OCI-LY7 (cell line): Measurements from ENCODE around the gene RHO. TPM values are rescaled to one million over a fixed set of nuclear protein-coding genes. Genes with fewer than 3 reads are reported as not detected.

ENCODE experiments used
- BruUV-seq: library from RNA; stranded (reverse); fragments of 400-500 nt; replicated peaks from 2 replicates; lab custom pipeline; 2021; lab: Mats Ljungman, UMichigan
- CTCF ChIA-PET: fragments of 300-600 bp; sonication (Branson Sonifier 250); formaldehyde crosslinking; loops from one replicate; lab custom pipeline; 2022; ENCODE audit warnings: antibody characterized with exemption; ENCODE audit not compliant: unreplicated experiment; lab: Charles Lee
- POLR2A ChIA-PET: fragments of 300-600 bp; sonication (Branson Sonifier 250); formaldehyde crosslinking; loops from one replicate; lab custom pipeline; 2022; ENCODE audit warnings: antibody characterized with exemption; lab: Charles Lee
- DNase-seq: peaks from one replicate; pipeline ENCODE4 v3.0.0-alpha.2; 2015; ENCODE audit warnings: low spot score
- H2AFZ ChIP-seq: fragments of 200-600 bp; sonication (generic), shearing (Covaris generic); 2 replicates; pipeline ENCODE4 v1.6.1; 2014; ENCODE audit warnings: mild to moderate bottlenecking, antibody characterized with exemption, low read length, moderate library complexity
- H3K27ac ChIP-seq: fragments of 200-600 bp; sonication (generic); 2 replicates; pipeline ENCODE4 v1.5.1; 2014; ENCODE audit warnings: mixed run types, low read depth, mild to moderate bottlenecking, moderate library complexity, low read length, inconsistent platforms; ENCODE audit not compliant: poor library complexity, severe bottlenecking
- H3K36me3 ChIP-seq: fragments of 200-600 bp; sonication (generic); 2 replicates; pipeline ENCODE4 v1.6.1; 2014; ENCODE audit warnings: mild to moderate bottlenecking, antibody characterized with exemption, low read length, moderate library complexity, mixed read lengths; ENCODE audit not compliant: insufficient read depth
- H3K4me1 ChIP-seq: fragments of 200-600 bp; sonication (generic); 2 replicates; pipeline ENCODE4 v1.5.1; 2014; ENCODE audit warnings: mild to moderate bottlenecking, low read length; ENCODE audit not compliant: insufficient read depth, poor library complexity, severe bottlenecking
- H3K4me2 ChIP-seq: fragments of 200-600 bp; sonication (generic); 2 replicates; pipeline ENCODE4 v1.6.1; 2014; ENCODE audit warnings: mild to moderate bottlenecking, low read length
- H3K4me3 ChIP-seq: fragments of 200-600 bp; sonication (generic); 2 replicates; pipeline ENCODE4 v1.5.1; 2014; ENCODE audit warnings: mild to moderate bottlenecking, low read depth, low read length; ENCODE audit not compliant: poor library complexity, severe bottlenecking
- H3K79me2 ChIP-seq: fragments of 200-600 bp; sonication (generic); 2 replicates; pipeline ENCODE4 v1.6.1; 2016; ENCODE audit warnings: low read depth, mild to moderate bottlenecking, low read length, moderate library complexity, mixed read lengths; ENCODE audit not compliant: insufficient read depth
- H3K9me2 ChIP-seq: fragments of 200-600 bp; sonication (generic); 2 replicates; pipeline ENCODE4 v1.6.1; 2016; ENCODE audit warnings: mild to moderate bottlenecking, low read length, mixed read lengths; ENCODE audit not compliant: insufficient read depth
- H3K9me3 ChIP-seq: fragments of 200-600 bp; sonication (generic); 2 replicates; pipeline ENCODE4 v1.6.1; 2014; ENCODE audit warnings: mild to moderate bottlenecking, mixed run types, low read length, mixed read lengths
- H4K20me1 ChIP-seq: fragments of 200-600 bp; sonication (generic); 2 replicates; pipeline ENCODE4 v1.6.1; 2014; ENCODE audit warnings: mild to moderate bottlenecking, antibody characterized with exemption, low read length, moderate library complexity, mixed read lengths; ENCODE audit not compliant: insufficient read depth
- EZH2phosphoT487 ChIP-seq: fragments of 200-600 bp; sonication (generic); IDR thresholded peaks from 2 replicates; pipeline ENCODE4 v1.6.1; 2018; ENCODE audit warnings: low read depth, borderline replicate concordance, mild to moderate bottlenecking, mixed run types, antibody characterized with exemption, low read length, moderate library complexity, mixed read lengths
- intact Hi-C: fragments of 100-400 bp; cut with micrococcal nuclease; formaldehyde crosslinking; loops from one replicate; pipeline ENCODE4 v1.10.0; 2022; ENCODE audit not compliant: unreplicated experiment
- total RNA-seq, 2 experiments: library from RNA; depleted of rRNA in 1 of 2; stranded (reverse); fragments of >200 nt in 1 of 2; shearing (Covaris generic) in 1 of 2; gene quantifications; 2 replicates each; pipeline ENCODE4 v1.2.3, GENCODE V29; 2014 to 2022
- TF ChIP-seq, protein P1 (sequence below): fragments of 200-600 bp; sonication (generic); conservative IDR thresholded peaks from 2 replicates; pipeline ENCODE4 v1.5.1; 2014; ENCODE audit warnings: mild to moderate bottlenecking, antibody characterized with exemption, low read length, moderate library complexity, mixed read lengths

RHO gene
- total RNA-seq, 2 experiments from 2014 or later = not detected

DNA sequence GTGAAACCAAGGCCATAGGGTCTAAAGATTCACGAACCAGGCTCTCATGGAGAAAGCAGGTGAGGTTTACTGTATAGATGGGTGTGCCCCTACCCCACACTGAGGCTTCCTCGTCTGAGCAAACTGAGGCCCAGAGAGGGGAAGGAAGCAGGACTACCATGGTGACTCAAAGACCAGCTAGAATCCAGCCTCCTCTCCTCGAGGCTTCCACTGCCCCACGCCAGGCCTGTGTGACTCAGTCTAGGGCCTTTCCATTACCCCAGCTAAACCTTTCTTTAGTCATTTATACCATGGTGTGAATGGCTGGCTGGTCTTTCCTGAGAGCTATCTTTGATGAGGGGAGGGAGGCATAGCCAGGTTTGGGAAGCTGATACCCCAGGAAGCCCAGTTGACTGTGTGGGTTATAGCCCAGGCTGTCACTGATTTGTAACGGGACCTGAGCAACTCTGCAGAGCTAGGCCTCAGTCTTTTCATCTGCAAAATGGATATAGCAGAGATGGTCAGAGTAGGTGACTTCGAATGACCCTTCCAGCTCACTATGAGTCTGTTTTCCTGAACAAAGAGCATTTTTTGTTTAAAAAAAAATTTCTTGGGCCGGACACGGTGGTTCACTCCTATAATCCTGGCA, 3.0 kb upstream of the RHO start:
- no peak for DNase-seq
- H3K4me2 ChIP-seq = no peak overlapping the region
- H3K9me3 ChIP-seq = no peaks in the 10 kb centered on the region
- BruUV-seq = no TSS peak
- H4K20me1 ChIP-seq = no peaks in the 10 kb centered on the region
- H3K4me3 ChIP-seq = no peak overlapping the region
- peaks cover 12% of the 10 kb centered on the region for H3K4me1 ChIP-seq
- intact Hi-C loops = no loop called here
- peak overlapping the region; percentile 90; the same call in 1 of the 2 replicates for H2AFZ ChIP-seq
- no peaks in the 10 kb centered on the region for H3K9me2 ChIP-seq
- no peaks in the 10 kb centered on the region for H3K79me2 ChIP-seq
- H3K36me3 ChIP-seq = no peaks in the 10 kb centered on the region
- H3K27ac ChIP-seq = no peak overlapping the region
- POLR2A ChIA-PET = interaction anchor here (0.6 to 1.3 kb wide), 6 partner anchors 33 to 940 kb away, joined by 3 to 4 read pairs (median 3); no protein-coding TSS in a partner anchor
- CTCF ChIA-PET = no interaction called here
- no peak for TF ChIP-seq EZH2phosphoT487
- TF ChIP-seq, protein P1, sequence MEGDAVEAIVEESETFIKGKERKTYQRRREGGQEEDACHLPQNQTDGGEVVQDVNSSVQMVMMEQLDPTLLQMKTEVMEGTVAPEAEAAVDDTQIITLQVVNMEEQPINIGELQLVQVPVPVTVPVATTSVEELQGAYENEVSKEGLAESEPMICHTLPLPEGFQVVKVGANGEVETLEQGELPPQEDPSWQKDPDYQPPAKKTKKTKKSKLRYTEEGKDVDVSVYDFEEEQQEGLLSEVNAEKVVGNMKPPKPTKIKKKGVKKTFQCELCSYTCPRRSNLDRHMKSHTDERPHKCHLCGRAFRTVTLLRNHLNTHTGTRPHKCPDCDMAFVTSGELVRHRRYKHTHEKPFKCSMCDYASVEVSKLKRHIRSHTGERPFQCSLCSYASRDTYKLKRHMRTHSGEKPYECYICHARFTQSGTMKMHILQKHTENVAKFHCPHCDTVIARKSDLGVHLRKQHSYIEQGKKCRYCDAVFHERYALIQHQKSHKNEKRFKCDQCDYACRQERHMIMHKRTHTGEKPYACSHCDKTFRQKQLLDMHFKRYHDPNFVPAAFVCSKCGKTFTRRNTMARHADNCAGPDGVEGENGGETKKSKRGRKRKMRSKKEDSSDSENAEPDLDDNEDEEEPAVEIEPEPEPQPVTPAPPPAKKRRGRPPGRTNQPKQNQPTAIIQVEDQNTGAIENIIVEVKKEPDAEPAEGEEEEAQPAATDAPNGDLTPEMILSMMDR = no peak

DNA sequence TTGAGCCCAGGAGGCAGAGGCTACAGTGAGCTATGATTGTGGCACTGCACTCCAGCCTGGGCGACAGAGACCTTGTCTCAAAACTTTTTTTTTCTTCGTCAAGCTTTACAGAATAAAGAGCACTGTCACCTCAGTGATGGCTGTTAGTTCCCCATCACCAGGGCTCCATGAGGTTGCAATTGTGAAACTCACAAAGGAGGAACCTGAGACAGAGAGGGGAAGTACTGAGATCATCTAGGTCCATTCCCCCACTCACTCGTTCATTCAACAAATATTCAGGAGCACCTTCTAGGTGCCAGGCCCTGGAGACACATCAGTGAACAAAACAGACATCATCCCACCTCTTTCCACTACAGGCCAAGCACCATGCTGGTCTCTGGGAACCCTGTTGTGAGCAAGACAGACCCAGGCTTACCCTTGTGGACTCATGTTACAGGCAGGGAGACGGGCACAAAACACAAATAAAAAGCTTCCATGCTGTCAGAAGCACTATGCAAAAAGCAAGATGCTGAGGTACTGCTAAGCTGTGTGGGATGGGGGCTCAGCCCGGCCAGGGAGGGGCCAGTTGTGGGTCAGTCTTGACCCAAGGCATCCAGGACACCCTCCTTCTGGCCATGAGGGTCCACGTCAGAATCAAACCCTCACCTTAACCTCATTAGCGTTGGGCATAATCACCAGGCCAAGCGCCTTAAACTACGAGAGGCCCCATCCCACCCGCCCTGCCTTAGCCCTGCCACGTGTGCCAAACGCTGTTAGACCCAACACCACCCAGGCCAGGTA, 2.1 kb upstream of the RHO start:
- H3K4me1 ChIP-seq = peaks cover 12% of the 10 kb centered on the region
- peak; percentile 80 for DNase-seq
- H3K9me2 ChIP-seq = no peaks in the 10 kb centered on the region
- intact Hi-C loops = no loop called here
- H4K20me1 ChIP-seq = no peaks in the 10 kb centered on the region
- peak overlapping the region; percentile 35 for H3K27ac ChIP-seq
- H3K36me3 ChIP-seq = no peaks in the 10 kb centered on the region
- TF ChIP-seq, protein P1 = no peak
- TF ChIP-seq EZH2phosphoT487 = no peak
- BruUV-seq = no TSS peak
- H3K79me2 ChIP-seq = no peaks in the 10 kb centered on the region
- CTCF ChIA-PET = no interaction called here
- H2AFZ ChIP-seq = peak overlapping the region; percentile 90
- peak overlapping the region; percentile 63 for H3K4me2 ChIP-seq
- no peak overlapping the region for H3K4me3 ChIP-seq
- H3K9me3 ChIP-seq = no peaks in the 10 kb centered on the region
- POLR2A ChIA-PET = interaction anchor here (0.6 to 1.3 kb wide), 6 partner anchors 33 to 271 kb away, joined by 3 to 6 read pairs (median 4); no protein-coding TSS in a partner anchor
